Breast epithelium (tissue), 3 donors: ENCODE results near the gene RBBP8NL.

Experiments
- CTCF ChIP-seq, 3 donors: fragments of 450-650 bp; IDR thresholded peaks; one replicate each; pipeline ENCODE4 v1.5.1; 2016 to 2017; ENCODE audit warnings: antibody characterized with exemption in 3 of 3, mild to moderate bottlenecking in 3 of 3, moderate library complexity in 3 of 3
- POLR2A ChIP-seq: fragments of 450-650 bp; IDR thresholded peaks from one replicate; pipeline ENCODE4 v1.6.1; 2016; ENCODE audit warnings: antibody characterized with exemption, mild to moderate bottlenecking, moderate library complexity
- POLR2AphosphoS5 ChIP-seq, 3 donors: sonication (generic); formaldehyde crosslinking; IDR thresholded peaks; one replicate each; pipeline ENCODE4 v1.6.1; 2017; ENCODE audit warnings: antibody characterized with exemption in 3 of 3

GRCh38 chr20:62470001-62470400, 42.7 kb upstream of the RBBP8NL start:
- TF ChIP-seq POLR2AphosphoS5 (IDR thresholded peaks at IDR 0.05), result no peak
- no peak for TF ChIP-seq CTCF (IDR thresholded peaks at IDR 0.05)
- no peak for TF ChIP-seq POLR2A
